Colonic mucosa (tissue), 4 donors: ENCODE results near the gene TLE7. TPM values are rescaled to one million over a fixed set of nuclear protein-coding genes. Genes with fewer than 3 reads are reported as not detected.

ENCODE experiments used
- DNase-seq: peaks from one replicate; pipeline ENCODE4 v3.0.0-alpha.2; 2020
- H3K27ac ChIP-seq: fragments of 200-600 bp; one replicate; pipeline ENCODE4 v1.8.0; 2021
- H3K27me3 ChIP-seq: fragments of 200-600 bp; one replicate; pipeline ENCODE4 v1.8.0; 2021
- H3K36me3 ChIP-seq: fragments of 200-600 bp; one replicate; pipeline ENCODE4 v1.8.0; 2021
- H3K4me1 ChIP-seq: fragments of 200-600 bp; one replicate; pipeline ENCODE4 v1.8.0; 2021; ENCODE audit warnings: mild to moderate bottlenecking
- H3K4me3 ChIP-seq: fragments of 200-600 bp; one replicate; pipeline ENCODE4 v1.8.0; 2021
- H3K9ac ChIP-seq, 2 donors: one replicate each; pipeline ENCODE4 v1.7.0; 2013; ENCODE audit warnings: control low read depth in 2 of 2, low read depth in 2 of 2, low read length in 2 of 2
- H3K9me3 ChIP-seq: fragments of 200-600 bp; one replicate; pipeline ENCODE4 v1.8.0; 2021
- CTCF ChIP-seq: fragments of 200-600 bp; IDR thresholded peaks from one replicate; pipeline ENCODE4 v1.8.0; 2022; ENCODE audit warnings: antibody characterized with exemption, mild to moderate bottlenecking
- intact Hi-C: fragments of 100-400 bp; cut with DNase I; formaldehyde crosslinking; loops from one replicate; pipeline ENCODE4 v1.14.1; 2022
- total RNA-seq, 2 donors: library from RNA; stranded (reverse); fragmentation: NEBNext Ultra II Directional in 1 of 2; extraction: Animal tissue kit (Norgen Biotek cat#: 25700) in 1 of 2; gene quantifications; one replicate each; pipeline ENCODE4 v1.2.1, GENCODE V29; 2021
- donor health status: healthy.
- donor health status: DM: no; HTN: no; CAD: no.
- donor health status: DM: no; HTN: no; CAD: no.

The TLE7 gene
- total RNA-seq, 2 donors from 2014 or later = not detected

GRCh38 chr16:71380831-71381230 lies 61.0 kb downstream of the TLE7 start:
- no peaks in the 10 kb centered on the region for H3K27me3 ChIP-seq
- intact Hi-C loops = no loop called here
- no peaks in the 10 kb centered on the region for H3K36me3 ChIP-seq
- H3K4me3 ChIP-seq = no peak overlapping the region
- H3K9ac ChIP-seq = no peak overlapping the region
- DNase-seq = no peak
- H3K4me1 ChIP-seq = no peaks in the 10 kb centered on the region
- no peaks in the 10 kb centered on the region for H3K9me3 ChIP-seq
- H3K27ac ChIP-seq = no peak overlapping the region
- no peak for TF ChIP-seq CTCF

Other genes with a start within 250 kb of the TLE7 start
- under 1 TPM; 0.58 to 0.64 TPM for gene HYDIN, start 211.3 kb downstream of the TLE7 start, total RNA-seq
- 10 to 100 TPM; 16.0 to 17.4 TPM for gene CMTR2, start 152.7 kb downstream of the TLE7 start, total RNA-seq
- 1 to 10 TPM in 1 of 2 donors, under 1 TPM in 1; 0.74 to 2.8 TPM for gene CALB2, start 83.3 kb downstream of the TLE7 start, total RNA-seq
- gene ZNF23, start 20.2 kb upstream of the TLE7 start, total RNA-seq = 1 to 10 TPM; 5.8 to 6.4 TPM
- gene ZNF19, start 47.3 kb upstream of the TLE7 start, total RNA-seq = 1 to 10 TPM; 3.5 to 4.1 TPM
- gene CHST4, start 84.4 kb upstream of the TLE7 start, total RNA-seq = under 1 TPM in 1 of 2 donors, not detected in 1; 0.44 TPM
- 1 to 10 TPM in 1 of 2 donors, under 1 TPM in 1; 0.64 to 2.2 TPM for gene TAT, start 135.0 kb upstream of the TLE7 start, total RNA-seq
- 10 to 100 TPM; 51.0 to 79.0 TPM for gene MARVELD3, start 184.1 kb upstream of the TLE7 start, total RNA-seq